ENCODE data around the gene PPP1R1C. TPM values are rescaled to one million over a fixed set of nuclear protein-coding genes. Genes with fewer than 3 reads are reported as not detected.
A peak's percentile ranks its signal among the peaks of the same experiment; 100 is the strongest.
"Not testable (repeated sequence)": the region's sequence is repeated elsewhere in the genome, so short reads cannot be mapped to it uniquely, and the experiment has no call there.

The PPP1R1C gene
- total RNA-seq, 4 donors from 2014 or later: 1.1 to 9.2 TPM; not detected in 2

DNA sequence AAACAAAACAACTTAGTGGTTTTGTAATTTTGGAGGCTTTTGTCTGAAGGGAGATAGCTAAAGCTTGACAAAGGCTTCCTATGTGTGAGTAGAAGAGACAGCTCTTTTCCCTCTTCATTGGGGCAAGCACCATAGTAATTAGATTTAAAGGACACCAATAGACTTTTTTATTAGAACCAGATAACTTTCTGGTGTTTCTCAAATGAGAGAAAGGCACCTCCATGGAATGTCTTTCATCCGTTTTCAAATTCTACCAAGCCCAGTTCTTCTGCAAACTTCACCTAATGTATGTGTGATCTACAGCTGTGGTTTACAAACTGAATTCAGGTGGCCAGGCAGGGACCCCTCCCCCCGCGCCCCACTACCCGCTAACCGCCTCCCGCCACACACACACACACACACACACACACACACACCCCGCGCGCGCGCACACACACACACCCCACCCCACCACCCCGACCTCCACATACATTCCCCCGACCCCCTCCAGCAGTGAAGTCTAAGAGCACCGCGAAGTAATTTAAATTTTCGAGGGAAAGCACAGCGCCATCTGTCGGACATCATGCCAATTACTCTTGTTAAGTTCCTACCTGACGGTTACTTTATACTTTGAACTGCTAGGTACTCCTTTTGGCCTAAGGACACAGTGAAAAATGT, 31.6 kb upstream of the PPP1R1C start:
- Histone ChIP-seq H3K9me3 (no peaks in the 10 kb centered on the region), H3K4me1 (peaks cover 0 to 14% (median 0%) of the 10 kb centered on the region in 3 donors), H3K27ac (no peak overlapping the region), H3K4me3 (peak overlapping the region in 2 of 4 donors; percentile 30 to 52), H3K36me3 (no peaks in the 10 kb centered on the region), H3K27me3 (no peaks in the 10 kb centered on the region)
- DNase-seq: no peak
- intact Hi-C loops (cut with DNase I): no loop called here
- TF ChIP-seq POLR2A (IDR thresholded peaks at IDR 0.05): no peak
- TF ChIP-seq, protein P1, sequence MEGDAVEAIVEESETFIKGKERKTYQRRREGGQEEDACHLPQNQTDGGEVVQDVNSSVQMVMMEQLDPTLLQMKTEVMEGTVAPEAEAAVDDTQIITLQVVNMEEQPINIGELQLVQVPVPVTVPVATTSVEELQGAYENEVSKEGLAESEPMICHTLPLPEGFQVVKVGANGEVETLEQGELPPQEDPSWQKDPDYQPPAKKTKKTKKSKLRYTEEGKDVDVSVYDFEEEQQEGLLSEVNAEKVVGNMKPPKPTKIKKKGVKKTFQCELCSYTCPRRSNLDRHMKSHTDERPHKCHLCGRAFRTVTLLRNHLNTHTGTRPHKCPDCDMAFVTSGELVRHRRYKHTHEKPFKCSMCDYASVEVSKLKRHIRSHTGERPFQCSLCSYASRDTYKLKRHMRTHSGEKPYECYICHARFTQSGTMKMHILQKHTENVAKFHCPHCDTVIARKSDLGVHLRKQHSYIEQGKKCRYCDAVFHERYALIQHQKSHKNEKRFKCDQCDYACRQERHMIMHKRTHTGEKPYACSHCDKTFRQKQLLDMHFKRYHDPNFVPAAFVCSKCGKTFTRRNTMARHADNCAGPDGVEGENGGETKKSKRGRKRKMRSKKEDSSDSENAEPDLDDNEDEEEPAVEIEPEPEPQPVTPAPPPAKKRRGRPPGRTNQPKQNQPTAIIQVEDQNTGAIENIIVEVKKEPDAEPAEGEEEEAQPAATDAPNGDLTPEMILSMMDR (IDR thresholded peaks at IDR 0.05): peak; percentile 44 to 62 (median 55)
- WGBS, 2 donors: 17 to 24% methylated on average over 5 to 16 of the region's 19 CpGs

DNA sequence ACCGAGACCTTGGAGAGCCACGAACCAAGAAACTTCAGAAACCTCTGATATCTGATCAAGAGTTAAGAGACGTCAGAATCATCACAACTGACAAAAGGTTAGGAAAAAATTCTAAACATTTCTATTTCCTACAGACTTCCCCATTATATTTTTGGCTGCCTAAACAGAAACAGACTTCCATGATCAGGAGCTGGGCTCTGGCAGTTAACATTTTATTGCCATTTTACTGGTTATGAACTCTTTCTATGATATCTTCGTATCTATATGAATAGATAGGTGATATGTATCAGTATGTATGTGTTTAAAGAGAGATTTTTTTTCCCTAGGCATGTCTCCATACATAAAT, 31.1 kb upstream of the PPP1R1C start:
- Histone ChIP-seq H3K27ac (no peak overlapping the region), H3K9me3 (no peaks in the 10 kb centered on the region), H3K4me1 (peaks cover 0 to 14% (median 0%) of the 10 kb centered on the region in 3 donors), H3K36me3 (no peaks in the 10 kb centered on the region), H3K4me3 (peak overlapping the region in 2 of 4 donors; percentile 30 to 52), H3K27me3 (no peaks in the 10 kb centered on the region)
- TF ChIP-seq POLR2A (IDR thresholded peaks at IDR 0.05): no peak
- 29 to 39% methylated on average over 4 of the region's 4 CpGs for WGBS, 2 donors
- intact Hi-C loops (cut with DNase I): no loop called here
- DNase-seq: no peak

DNA sequence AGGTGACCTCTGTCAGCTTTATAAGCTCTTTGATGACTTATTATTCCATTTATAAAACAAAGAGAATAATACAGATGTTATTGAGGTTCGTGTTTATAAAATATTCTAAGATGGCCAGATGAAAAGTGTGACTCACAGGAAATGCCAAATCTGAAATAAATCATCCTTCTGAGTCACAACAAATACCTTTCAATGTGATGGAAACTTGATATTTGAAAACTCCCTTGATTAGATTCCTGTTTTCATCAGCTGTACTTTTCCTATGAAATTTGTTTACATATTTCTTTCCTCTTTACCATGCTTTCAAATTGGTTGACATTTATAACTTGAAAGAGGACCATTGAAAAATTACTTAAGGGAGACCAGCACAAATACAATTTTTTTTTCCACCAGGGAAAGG, 30.6 kb upstream of the PPP1R1C start:
- no peak overlapping the region for H3K27ac ChIP-seq
- intact Hi-C loops (cut with DNase I): no loop called here
- H3K27me3 ChIP-seq: no peaks in the 10 kb centered on the region
- H3K36me3 ChIP-seq: no peaks in the 10 kb centered on the region
- 7 to 19% methylated on average over 1 of the region's 1 CpG for WGBS, 2 donors
- peaks cover 0 to 14% (median 0%) of the 10 kb centered on the region in 3 donors for H3K4me1 ChIP-seq
- no peak overlapping the region for H3K4me3 ChIP-seq
- DNase-seq: no peak
- no peak for TF ChIP-seq POLR2A (IDR thresholded peaks at IDR 0.05)
- TF ChIP-seq, protein P1 (IDR thresholded peaks at IDR 0.05): no peak
- no peaks in the 10 kb centered on the region for H3K9me3 ChIP-seq

DNA sequence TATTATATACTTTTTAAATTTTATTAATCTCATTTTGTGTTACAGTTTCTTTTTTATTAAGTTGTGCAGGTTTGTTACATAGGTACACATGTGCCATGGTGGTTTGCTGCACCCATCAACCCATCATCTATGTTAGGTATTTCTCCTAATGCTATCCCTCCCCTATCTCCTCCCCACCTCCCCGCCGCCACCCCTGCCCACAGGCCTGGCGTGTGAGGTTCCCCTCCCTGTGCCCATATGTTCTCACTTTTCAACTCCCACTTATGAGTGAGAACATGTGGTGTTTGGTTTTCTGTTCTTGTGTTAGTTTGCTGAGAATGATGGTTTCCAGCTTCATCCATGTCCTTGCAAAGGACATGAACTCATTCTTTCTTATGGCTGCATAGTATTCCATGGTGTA, 29.8 kb upstream of the PPP1R1C start:
- H3K4me3 ChIP-seq; H3K36me3 ChIP-seq; H3K27me3 ChIP-seq; H3K27ac ChIP-seq; DNase-seq; H3K9me3 ChIP-seq; intact Hi-C loops (cut with DNase I): not testable (repeated sequence)
- peaks cover 0 to 14% (median 0%) of the 10 kb centered on the region in 3 donors for H3K4me1 ChIP-seq
- WGBS, 2 donors: 94 to 97% methylated on average over 3 of the region's 3 CpGs

DNA sequence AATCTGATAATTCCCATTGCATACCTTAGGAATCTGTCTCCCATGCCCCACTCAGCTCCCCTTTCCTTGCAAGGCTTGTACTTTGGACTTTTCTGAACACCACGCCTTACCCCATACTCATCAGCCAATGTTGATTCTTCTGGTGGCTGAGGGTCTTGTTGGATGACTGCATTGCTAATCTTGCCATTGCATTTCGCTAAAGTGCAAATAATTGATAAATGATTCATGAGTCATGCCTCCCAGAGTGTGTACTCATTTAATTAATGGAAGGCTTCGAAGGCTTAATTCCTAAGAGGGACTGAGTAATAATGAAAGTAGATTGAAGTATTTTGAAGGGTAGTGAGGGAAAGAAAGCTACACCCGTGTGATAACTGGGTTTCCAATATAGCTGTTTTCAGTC, 28.0 kb upstream of the PPP1R1C start:
- TF ChIP-seq, protein P1 (IDR thresholded peaks at IDR 0.05): no peak
- no peak for TF ChIP-seq POLR2A (IDR thresholded peaks at IDR 0.05)
- H3K4me3 ChIP-seq: no peak overlapping the region
- no peaks in the 10 kb centered on the region for H3K9me3 ChIP-seq
- H3K4me1 ChIP-seq: peaks cover 0 to 14% (median 0%) of the 10 kb centered on the region in 3 donors
- no peaks in the 10 kb centered on the region for H3K27me3 ChIP-seq
- H3K36me3 ChIP-seq: no peaks in the 10 kb centered on the region
- H3K27ac ChIP-seq: no peak overlapping the region
- intact Hi-C loops (cut with DNase I): no loop called here
- DNase-seq: no peak
- WGBS, 2 donors: 48 to 58% methylated on average over 4 of the region's 4 CpGs

DNA sequence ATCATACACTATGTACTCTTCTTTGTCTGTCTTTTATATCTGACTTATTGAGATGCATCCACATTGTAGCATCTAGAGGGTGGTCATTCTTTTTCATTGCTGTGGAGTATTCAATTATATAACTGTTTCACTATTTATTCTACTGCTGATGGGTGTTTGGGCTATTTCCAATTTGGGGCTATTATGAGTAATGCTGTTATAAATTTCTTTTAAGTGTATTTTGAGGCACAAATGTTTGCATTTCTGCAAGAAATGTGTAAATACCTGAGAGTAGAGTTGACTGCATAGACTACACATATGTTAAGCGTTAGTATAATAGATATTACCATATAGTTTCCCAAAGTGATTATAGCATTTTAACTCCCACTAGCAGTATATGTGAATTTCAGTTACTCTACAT, 26.9 kb upstream of the PPP1R1C start:
- no peak overlapping the region for H3K27ac ChIP-seq
- no peak overlapping the region for H3K4me3 ChIP-seq
- 89 to 92% methylated on average over 1 of the region's 1 CpG for WGBS, 2 donors
- H3K36me3 ChIP-seq: no peaks in the 10 kb centered on the region
- peaks cover 0 to 14% (median 0%) of the 10 kb centered on the region in 3 donors for H3K4me1 ChIP-seq
- H3K9me3 ChIP-seq: no peaks in the 10 kb centered on the region
- no peak for DNase-seq
- intact Hi-C loops (cut with DNase I): no loop called here
- no peak for TF ChIP-seq POLR2A (IDR thresholded peaks at IDR 0.05)
- TF ChIP-seq, protein P1 (IDR thresholded peaks at IDR 0.05): no peak
- no peaks in the 10 kb centered on the region for H3K27me3 ChIP-seq
